HepG2 (cell line): Measurements from ENCODE around the gene BET1L. TPM values are rescaled to one million over a fixed set of nuclear protein-coding genes. Genes with fewer than 3 reads are reported as not detected.
A peak's percentile ranks its signal among the peaks of the same experiment; 100 is the strongest.

ENCODE experiments used
- FOXK2 ChIP-seq: fragments of 450-650 bp; IDR thresholded peaks from 2 replicates; pipeline ENCODE4 v1.6.1; 2016
- NFYC ChIP-seq: IDR thresholded peaks from 2 replicates; pipeline ENCODE4 v1.6.1; 2016; ENCODE audit warnings: missing genetic modification reagents, missing compliant biosample characterization
- PRPF4 ChIP-seq: fragments of 200-400 bp; formaldehyde crosslinking; IDR thresholded peaks from 2 replicates; pipeline ENCODE4 v1.6.1; 2016; ENCODE audit warnings: low read length, low read depth; ENCODE audit not compliant: poor library complexity, severe bottlenecking
- SRSF9 ChIP-seq: fragments of 200-400 bp; formaldehyde crosslinking; IDR thresholded peaks from 2 replicates; pipeline ENCODE4 v1.6.1; 2018; ENCODE audit warnings: borderline replicate concordance, mild to moderate bottlenecking, low read depth, low read length; ENCODE audit not compliant: insufficient read depth, poor library complexity, severe bottlenecking
- ZNF484 ChIP-seq: sonication (generic); formaldehyde crosslinking; IDR thresholded peaks from 2 replicates; pipeline ENCODE4 v1.5.1; 2020; ENCODE audit warnings: mild to moderate bottlenecking, low read depth, missing genetic modification reagents, borderline replicate concordance
- ZNF543 ChIP-seq: sonication (generic); formaldehyde crosslinking; IDR thresholded peaks from 2 replicates; pipeline ENCODE4 v1.4.0; 2020; ENCODE audit warnings: mild to moderate bottlenecking, missing genetic modification reagents
- ZNF619 ChIP-seq: sonication (generic); formaldehyde crosslinking; IDR thresholded peaks from 2 replicates; pipeline ENCODE4 v1.4.0; 2020; ENCODE audit warnings: mild to moderate bottlenecking, missing genetic modification reagents
- ZNF850 ChIP-seq: sonication (generic); formaldehyde crosslinking; conservative IDR thresholded peaks from 2 replicates; pipeline ENCODE4 v1.9.0; 2021; ENCODE audit warnings: mild to moderate bottlenecking, missing genetic modification reagents
- polyA plus RNA-seq, 8 experiments: library from polyadenylated mRNA; depleted of rRNA in 3 of 8; stranded (reverse) in 7 of 8; unstranded in 1 of 8; fragments of >200 nt; fragmentation: Illumina TruSeq in 4 of 8; extraction: Trizol in 4 of 8; gene quantifications; 2 replicates each; pipeline versions ENCODE4 v1.2.1 to v1.2.3, GENCODE V29; 2011 to 2016; ENCODE audit warnings: low read depth in 4 of 8, missing spikeins in 1 of 8, mixed read lengths in 1 of 8; ENCODE audit not compliant: insufficient read depth in 1 of 8
- total RNA-seq, 5 experiments: library from RNA; depleted of rRNA; stranded (reverse); fragments of >200 nt; fragmentation: Illumina TruSeq; extraction: Trizol; gene quantifications; 2 replicates each; pipeline ENCODE4 v1.2.3, GENCODE V29; 2016; ENCODE audit warnings: low read depth in 1 of 5
- TF ChIP-seq, protein P1 (sequence below): sonication (generic); formaldehyde crosslinking; IDR thresholded peaks from 2 replicates; pipeline ENCODE4 v1.4.0; 2020; ENCODE audit warnings: low read depth, mild to moderate bottlenecking, missing genetic modification reagents
- TF ChIP-seq, protein P2 (sequence below): sonication (generic); formaldehyde crosslinking; IDR thresholded peaks from 2 replicates; pipeline ENCODE4 v1.4.0; 2020; ENCODE audit warnings: missing genetic modification reagents
- TF ChIP-seq, protein P3 (sequence below): sonication (generic); formaldehyde crosslinking; IDR thresholded peaks from 2 replicates; pipeline ENCODE4 v1.4.0; 2020; ENCODE audit warnings: missing genetic modification reagents
- TF ChIP-seq, protein P4 (sequence below): sonication (generic); formaldehyde crosslinking; IDR thresholded peaks from 2 replicates; pipeline ENCODE4 v1.9.0; 2021; ENCODE audit warnings: missing genetic modification reagents, borderline replicate concordance

Gene BET1L
- total and polyA plus RNA-seq, 2 of the 13 experiments (the other 11 are each of a cell fraction or from before 2014, with no cell fraction given) = 26.2 to 59.6 TPM

DNA sequence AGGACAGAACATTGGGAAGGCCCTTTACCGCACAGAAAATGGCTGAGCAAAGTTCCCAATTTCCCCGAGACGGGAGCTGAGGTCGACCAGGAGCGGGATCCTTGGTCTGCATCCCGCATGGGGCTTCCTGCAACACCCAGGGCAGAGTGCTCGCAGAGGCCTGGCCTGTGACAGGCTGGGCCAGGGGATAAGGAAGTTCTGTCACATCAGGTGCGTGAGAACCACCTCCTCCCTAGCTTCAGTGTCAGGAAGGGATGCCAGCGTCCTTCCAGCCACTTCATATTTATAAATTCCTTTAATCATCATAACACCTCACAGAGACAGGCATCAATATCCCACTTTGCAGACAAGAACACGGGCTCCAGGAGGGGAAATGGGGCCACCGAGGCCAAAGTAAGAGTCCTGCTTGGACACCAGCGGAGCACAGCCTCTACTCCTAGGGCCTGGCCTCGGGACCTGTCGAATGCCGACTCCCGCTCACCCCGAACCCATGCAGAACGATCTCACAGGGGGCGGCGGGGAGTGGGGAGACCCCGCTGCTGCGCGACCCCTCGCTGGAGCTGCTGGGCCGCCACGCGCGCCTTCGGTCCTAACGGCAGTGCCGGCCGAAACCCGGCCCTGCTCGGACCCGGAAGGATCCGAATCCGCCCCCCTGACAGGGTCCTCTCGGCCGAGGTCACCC lies 532 bp downstream of the BET1L start (continued):
- TF ChIP-seq, protein P1, sequence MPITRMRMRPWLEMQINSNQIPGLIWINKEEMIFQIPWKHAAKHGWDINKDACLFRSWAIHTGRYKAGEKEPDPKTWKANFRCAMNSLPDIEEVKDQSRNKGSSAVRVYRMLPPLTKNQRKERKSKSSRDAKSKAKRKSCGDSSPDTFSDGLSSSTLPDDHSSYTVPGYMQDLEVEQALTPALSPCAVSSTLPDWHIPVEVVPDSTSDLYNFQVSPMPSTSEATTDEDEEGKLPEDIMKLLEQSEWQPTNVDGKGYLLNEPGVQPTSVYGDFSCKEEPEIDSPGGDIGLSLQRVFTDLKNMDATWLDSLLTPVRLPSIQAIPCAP (CRISPR knock-in tag) = no peak
- TF ChIP-seq ZNF484 (CRISPR knock-in tag) (0 out of 2 replicates have a peak, but pooled peaks have one; percentile 54), FOXK2 (no peak), NFYC (no peak), PRPF4 (no peak), ZNF619 (CRISPR knock-in tag) (no peak), SRSF9 (no peak), ZNF543 (CRISPR knock-in tag) (no peak), ZNF850 (CRISPR knock-in tag) (no peak)
- TF ChIP-seq, protein P2, sequence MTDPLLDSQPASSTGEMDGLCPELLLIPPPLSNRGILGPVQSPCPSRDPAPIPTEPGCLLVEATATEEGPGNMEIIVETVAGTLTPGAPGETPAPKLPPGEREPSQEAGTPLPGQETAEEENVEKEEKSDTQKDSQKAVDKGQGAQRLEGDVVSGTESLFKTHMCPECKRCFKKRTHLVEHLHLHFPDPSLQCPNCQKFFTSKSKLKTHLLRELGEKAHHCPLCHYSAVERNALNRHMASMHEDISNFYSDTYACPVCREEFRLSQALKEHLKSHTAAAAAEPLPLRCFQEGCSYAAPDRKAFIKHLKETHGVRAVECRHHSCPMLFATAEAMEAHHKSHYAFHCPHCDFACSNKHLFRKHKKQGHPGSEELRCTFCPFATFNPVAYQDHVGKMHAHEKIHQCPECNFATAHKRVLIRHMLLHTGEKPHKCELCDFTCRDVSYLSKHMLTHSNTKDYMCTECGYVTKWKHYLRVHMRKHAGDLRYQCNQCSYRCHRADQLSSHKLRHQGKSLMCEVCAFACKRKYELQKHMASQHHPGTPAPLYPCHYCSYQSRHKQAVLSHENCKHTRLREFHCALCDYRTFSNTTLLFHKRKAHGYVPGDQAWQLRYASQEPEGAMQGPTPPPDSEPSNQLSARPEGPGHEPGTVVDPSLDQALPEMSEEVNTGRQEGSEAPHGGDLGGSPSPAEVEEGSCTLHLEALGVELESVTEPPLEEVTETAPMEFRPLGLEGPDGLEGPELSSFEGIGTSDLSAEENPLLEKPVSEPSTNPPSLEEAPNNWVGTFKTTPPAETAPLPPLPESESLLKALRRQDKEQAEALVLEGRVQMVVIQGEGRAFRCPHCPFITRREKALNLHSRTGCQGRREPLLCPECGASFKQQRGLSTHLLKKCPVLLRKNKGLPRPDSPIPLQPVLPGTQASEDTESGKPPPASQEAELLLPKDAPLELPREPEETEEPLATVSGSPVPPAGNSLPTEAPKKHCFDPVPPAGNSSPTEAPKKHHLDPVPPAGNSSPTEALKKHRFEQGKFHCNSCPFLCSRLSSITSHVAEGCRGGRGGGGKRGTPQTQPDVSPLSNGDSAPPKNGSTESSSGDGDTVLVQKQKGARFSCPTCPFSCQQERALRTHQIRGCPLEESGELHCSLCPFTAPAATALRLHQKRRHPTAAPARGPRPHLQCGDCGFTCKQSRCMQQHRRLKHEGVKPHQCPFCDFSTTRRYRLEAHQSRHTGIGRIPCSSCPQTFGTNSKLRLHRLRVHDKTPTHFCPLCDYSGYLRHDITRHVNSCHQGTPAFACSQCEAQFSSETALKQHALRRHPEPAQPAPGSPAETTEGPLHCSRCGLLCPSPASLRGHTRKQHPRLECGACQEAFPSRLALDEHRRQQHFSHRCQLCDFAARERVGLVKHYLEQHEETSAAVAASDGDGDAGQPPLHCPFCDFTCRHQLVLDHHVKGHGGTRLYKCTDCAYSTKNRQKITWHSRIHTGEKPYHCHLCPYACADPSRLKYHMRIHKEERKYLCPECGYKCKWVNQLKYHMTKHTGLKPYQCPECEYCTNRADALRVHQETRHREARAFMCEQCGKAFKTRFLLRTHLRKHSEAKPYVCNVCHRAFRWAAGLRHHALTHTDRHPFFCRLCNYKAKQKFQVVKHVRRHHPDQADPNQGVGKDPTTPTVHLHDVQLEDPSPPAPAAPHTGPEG = no peak
- TF ChIP-seq, protein P3, sequence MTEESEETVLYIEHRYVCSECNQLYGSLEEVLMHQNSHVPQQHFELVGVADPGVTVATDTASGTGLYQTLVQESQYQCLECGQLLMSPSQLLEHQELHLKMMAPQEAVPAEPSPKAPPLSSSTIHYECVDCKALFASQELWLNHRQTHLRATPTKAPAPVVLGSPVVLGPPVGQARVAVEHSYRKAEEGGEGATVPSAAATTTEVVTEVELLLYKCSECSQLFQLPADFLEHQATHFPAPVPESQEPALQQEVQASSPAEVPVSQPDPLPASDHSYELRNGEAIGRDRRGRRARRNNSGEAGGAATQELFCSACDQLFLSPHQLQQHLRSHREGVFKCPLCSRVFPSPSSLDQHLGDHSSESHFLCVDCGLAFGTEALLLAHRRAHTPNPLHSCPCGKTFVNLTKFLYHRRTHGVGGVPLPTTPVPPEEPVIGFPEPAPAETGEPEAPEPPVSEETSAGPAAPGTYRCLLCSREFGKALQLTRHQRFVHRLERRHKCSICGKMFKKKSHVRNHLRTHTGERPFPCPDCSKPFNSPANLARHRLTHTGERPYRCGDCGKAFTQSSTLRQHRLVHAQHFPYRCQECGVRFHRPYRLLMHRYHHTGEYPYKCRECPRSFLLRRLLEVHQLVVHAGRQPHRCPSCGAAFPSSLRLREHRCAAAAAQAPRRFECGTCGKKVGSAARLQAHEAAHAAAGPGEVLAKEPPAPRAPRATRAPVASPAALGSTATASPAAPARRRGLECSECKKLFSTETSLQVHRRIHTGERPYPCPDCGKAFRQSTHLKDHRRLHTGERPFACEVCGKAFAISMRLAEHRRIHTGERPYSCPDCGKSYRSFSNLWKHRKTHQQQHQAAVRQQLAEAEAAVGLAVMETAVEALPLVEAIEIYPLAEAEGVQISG (CRISPR knock-in tag) = no peak
- TF ChIP-seq, protein P4, sequence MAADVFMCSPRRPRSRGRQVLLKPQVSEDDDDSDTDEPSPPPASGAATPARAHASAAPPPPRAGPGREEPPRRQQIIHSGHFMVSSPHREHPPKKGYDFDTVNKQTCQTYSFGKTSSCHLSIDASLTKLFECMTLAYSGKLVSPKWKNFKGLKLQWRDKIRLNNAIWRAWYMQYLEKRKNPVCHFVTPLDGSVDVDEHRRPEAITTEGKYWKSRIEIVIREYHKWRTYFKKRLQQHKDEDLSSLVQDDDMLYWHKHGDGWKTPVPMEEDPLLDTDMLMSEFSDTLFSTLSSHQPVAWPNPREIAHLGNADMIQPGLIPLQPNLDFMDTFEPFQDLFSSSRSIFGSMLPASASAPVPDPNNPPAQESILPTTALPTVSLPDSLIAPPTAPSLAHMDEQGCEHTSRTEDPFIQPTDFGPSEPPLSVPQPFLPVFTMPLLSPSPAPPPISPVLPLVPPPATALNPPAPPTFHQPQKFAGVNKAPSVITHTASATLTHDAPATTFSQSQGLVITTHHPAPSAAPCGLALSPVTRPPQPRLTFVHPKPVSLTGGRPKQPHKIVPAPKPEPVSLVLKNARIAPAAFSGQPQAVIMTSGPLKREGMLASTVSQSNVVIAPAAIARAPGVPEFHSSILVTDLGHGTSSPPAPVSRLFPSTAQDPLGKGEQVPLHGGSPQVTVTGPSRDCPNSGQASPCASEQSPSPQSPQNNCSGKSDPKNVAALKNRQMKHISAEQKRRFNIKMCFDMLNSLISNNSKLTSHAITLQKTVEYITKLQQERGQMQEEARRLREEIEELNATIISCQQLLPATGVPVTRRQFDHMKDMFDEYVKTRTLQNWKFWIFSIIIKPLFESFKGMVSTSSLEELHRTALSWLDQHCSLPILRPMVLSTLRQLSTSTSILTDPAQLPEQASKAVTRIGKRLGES (CRISPR knock-in tag) = no peak
